Measurements from ENCODE around the gene SLC31A1. TPM values are rescaled to one million over a fixed set of nuclear protein-coding genes. Genes with fewer than 3 reads are reported as not detected.
A peak's percentile ranks its signal among the peaks of the same experiment; 100 is the strongest.

Gene SLC31A1
- total and polyA plus RNA-seq, 2 of the 13 experiments (the other 11 are each of a cell fraction or from before 2014, with no cell fraction given) = 62.9 to 70.0 TPM

- Histone ChIP-seq H3K79me2 (ENCODE audit: insufficient read depth, low read length) (peaks cover 37% of the 10 kb centered on the region), H3K4me3 (replicated peaks in 1 of 3; ENCODE audit: insufficient read depth in 1 of 3, low read depth in 2 of 3, low read length in 3 of 3) (peak within 1 kb of the TSS; percentile 75 to 98 (median 82)), H4K20me1 (ENCODE audit: insufficient read depth, low read length) (no peaks in the 10 kb centered on the region; the same call in 1 of the 2 replicates), H2AFZ (ENCODE audit: low read length) (peak within 1 kb of the TSS; percentile 59), H3K4me1 (ENCODE audit: insufficient read depth, low read length) (peaks cover 42% of the 10 kb centered on the region), H3K27ac (ENCODE audit: extremely low read length, insufficient read depth, low read length) (peak within 1 kb of the TSS; percentile 85), H3K27me3 (ENCODE audit: control insufficient read depth in 1 of 2, insufficient read depth in 2 of 2, low read length in 2 of 2) (no peaks in the 10 kb centered on the region; a peak in 2 of 5 replicates), H3K4me2 (ENCODE audit: low read depth, low read length) (peak within 1 kb of the TSS; percentile 82), H3K9ac (ENCODE audit: insufficient read depth, low read depth, low read length) (peak within 1 kb of the TSS; percentile 96), H3K9me3 (ENCODE audit: low read length) (no peaks in the 10 kb centered on the region), H3K36me3 (replicated peaks in 1 of 2; ENCODE audit: control insufficient read depth in 1 of 2, insufficient read depth in 2 of 2, low read length in 2 of 2) (peaks cover 16 to 44% of the 10 kb centered on the region in 2 experiments)
- FAIRE-seq = peak; percentile 96
- ChIA-PET POLR2A (interaction anchor here (0.7 to 2.7 kb wide), 23 partner anchors 10 to 542 kb away, joined by 3 to 40 read pairs (median 4); partner anchors contain the start of genes ALAD, BSPRY, C9orf43 and FKBP15), CTCF (ENCODE audit: low intra/inter-chr PET ratio, low total read pairs) (no interaction called here)
- intact Hi-C loops (cut with micrococcal nuclease; ENCODE audit: unreplicated experiment) = loop anchor here (2.0 to 10.0 kb wide), 3 partner anchors 55 to 379 kb away; partner anchors contain the start of genes ALAD, FKBP15 and SLC31A1
- DNase-seq (ENCODE audit: low spot score) = peak; percentile 97
- peak; percentile 95 for ATAC-seq
- BruUV-seq (replicated peaks) = TSS peak; percentile 84
- WGBS (ENCODE audit: low lambda C conversion rate) = 1% methylated on average over 34 of the region's 63 CpGs
- in situ Hi-C loops (cut with HindIII; ENCODE audit: extremely low pct_ligation_motif_present, low pct_unique_long_range_greater_than_20kb) = no loop called here
- TF ChIP-seq ZSCAN9 (CRISPR knock-in tag; IDR thresholded peaks at IDR 0.05; ENCODE audit: borderline replicate concordance) = no peak
- peak; percentile 45; the same call in 1 of the 2 replicates for TF ChIP-seq E2F5 (CRISPR knock-in tag; conservative IDR thresholded peaks at IDR 0.05)
- TF ChIP-seq, protein P1, sequence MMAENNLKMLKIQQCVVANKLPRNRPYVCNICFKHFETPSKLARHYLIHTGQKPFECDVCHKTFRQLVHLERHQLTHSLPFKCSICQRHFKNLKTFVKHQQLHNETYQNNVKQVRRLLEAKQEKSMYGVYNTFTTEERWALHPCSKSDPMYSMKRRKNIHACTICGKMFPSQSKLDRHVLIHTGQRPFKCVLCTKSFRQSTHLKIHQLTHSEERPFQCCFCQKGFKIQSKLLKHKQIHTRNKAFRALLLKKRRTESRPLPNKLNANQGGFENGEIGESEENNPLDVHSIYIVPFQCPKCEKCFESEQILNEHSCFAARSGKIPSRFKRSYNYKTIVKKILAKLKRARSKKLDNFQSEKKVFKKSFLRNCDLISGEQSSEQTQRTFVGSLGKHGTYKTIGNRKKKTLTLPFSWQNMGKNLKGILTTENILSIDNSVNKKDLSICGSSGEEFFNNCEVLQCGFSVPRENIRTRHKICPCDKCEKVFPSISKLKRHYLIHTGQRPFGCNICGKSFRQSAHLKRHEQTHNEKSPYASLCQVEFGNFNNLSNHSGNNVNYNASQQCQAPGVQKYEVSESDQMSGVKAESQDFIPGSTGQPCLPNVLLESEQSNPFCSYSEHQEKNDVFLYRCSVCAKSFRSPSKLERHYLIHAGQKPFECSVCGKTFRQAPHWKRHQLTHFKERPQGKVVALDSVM (CRISPR knock-in tag; IDR thresholded peaks at IDR 0.05) = no peak
- no peak for TF ChIP-seq ZNF468 (CRISPR knock-in tag; IDR thresholded peaks at IDR 0.05)
- no peak; the same call in 1 of the 2 replicates for TF ChIP-seq ZNF512 (CRISPR knock-in tag; IDR thresholded peaks at IDR 0.05)
- peak; percentile 97 for TF ChIP-seq ZNF143 (CRISPR knock-in tag; IDR thresholded peaks at IDR 0.05)
- TF ChIP-seq ZGPAT (CRISPR knock-in tag; IDR thresholded peaks at IDR 0.05) = peak; percentile 70; the same call in 1 of the 2 replicates
- TF ChIP-seq PHF21A (CRISPR knock-in tag; IDR thresholded peaks at IDR 0.05) = peak; percentile 51; the same call in 1 of the 2 replicates
- TF ChIP-seq NFYC (CRISPR knock-in tag; IDR thresholded peaks at IDR 0.05) = peak; percentile 59; the same call in 1 of the 2 replicates
- TF ChIP-seq GATAD1 (CRISPR knock-in tag; IDR thresholded peaks at IDR 0.05) = peak; percentile 97
- TF ChIP-seq NR2F1 (CRISPR knock-in tag; IDR thresholded peaks at IDR 0.05) = no peak; a peak in 1 of 4 replicates
- peak; percentile 86; the same call in 1 of the 2 replicates for TF ChIP-seq MYC (CRISPR knock-in tag; IDR thresholded peaks at IDR 0.05; ENCODE audit: borderline replicate concordance)
- peak; percentile 86 for TF ChIP-seq MAZ (IDR thresholded peaks at IDR 0.05; ENCODE audit: borderline replicate concordance, low read depth, low read length)
- TF ChIP-seq MAZ (CRISPR knock-in tag; IDR thresholded peaks at IDR 0.05; ENCODE audit: low read depth) = peak; percentile 82; the same call in 1 of the 2 replicates
- no peak for TF ChIP-seq MATR3 (CRISPR knock-in tag; IDR thresholded peaks at IDR 0.05)
- TF ChIP-seq, protein P2, sequence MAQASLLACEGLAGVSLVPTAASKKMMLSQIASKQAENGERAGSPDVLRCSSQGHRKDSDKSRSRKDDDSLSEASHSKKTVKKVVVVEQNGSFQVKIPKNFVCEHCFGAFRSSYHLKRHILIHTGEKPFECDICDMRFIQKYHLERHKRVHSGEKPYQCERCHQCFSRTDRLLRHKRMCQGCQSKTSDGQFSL (CRISPR knock-in tag; IDR thresholded peaks at IDR 0.05) = peak; percentile 98
Measured at GRCh38 chr9:113275157-113276131, 54.1 kb downstream of the SLC31A1 start, which contains the start of the genes CDC26 and PRPF4. Gene CDC26, minus strand, starts transcription at chr9:113275572. Its CDS starts 3,065 bp downstream, at chr9:113272507. Gene PRPF4, plus strand, starts transcription at chr9:113275658. Its CDS starts 86 bp downstream, at chr9:113275744.

Data from HepG2 (cell line).